GM21515 (cell line): Measurements from ENCODE around the gene ATP6V1F.
"Not testable (repeated sequence)": the region's sequence is repeated elsewhere in the genome, so short reads cannot be mapped to it uniquely, and the experiment has no call there.

Experiments used
- ATAC-seq: cut with Tn5 transposase; IDR thresholded peaks from one replicate; pipeline ENCODE4 v1.9.1; 2021; ENCODE audit not compliant: unreplicated experiment

Gene ATP6V1F

DNA sequence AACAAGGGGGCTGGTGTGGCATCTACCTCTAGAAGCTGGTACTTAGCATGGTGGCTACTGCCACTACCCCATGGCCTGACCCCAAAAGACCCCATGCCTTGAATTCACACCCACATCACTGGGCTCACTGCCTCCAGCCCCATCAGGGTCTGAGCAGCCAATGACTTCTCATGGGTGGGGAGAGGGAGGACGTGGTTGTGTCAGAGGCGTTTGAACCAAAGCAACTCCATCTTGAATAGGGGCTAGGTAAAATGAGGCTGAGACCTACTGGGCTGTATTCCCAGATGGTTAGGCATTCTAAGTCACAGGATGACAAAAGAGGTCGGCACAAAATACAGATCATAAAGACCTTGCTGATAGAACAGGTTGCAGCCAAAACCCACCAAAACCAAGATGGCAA is 32.7 kb downstream of the ATP6V1F start:
- ATAC-seq: no peak

DNA sequence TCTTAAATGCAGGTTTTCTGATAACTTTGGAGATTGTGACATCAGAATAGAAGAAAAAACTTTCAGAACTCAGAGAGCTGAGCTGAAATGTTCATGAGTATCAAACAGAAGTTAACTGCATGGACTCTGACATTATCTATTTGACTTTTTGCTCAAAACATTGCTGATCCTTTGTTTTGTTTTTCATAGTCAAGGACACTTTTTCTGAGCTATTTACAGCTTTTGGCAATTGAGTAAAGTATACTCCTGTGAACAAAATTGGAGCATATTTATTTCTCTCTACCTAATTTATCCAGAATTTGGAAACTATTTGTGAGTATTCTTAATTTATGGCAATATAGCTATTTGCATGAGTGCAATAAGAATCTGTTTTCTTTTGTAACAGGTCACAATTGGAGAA is 36.7 kb downstream of the ATP6V1F start:
- ATAC-seq: no peak

DNA sequence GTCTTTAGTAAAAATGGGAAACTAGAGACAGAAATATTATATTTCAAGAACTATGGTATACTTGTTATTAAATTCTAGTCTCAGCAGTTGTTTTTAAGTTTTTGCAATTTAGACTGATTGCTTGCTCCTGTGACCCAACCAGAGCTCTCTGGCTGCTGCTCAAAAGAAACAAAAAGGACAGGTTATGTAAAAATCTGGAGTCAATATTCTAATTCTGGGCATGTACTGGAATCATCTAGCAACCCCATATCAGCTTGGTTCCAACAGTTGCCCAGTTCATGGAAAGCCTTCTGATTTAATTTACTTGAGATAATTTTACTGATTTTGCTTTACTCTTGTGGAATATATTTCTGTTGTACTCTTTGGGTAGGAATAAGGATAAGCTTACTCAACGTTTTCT is 37.6 kb downstream of the ATP6V1F start:
- no peak for ATAC-seq

DNA sequence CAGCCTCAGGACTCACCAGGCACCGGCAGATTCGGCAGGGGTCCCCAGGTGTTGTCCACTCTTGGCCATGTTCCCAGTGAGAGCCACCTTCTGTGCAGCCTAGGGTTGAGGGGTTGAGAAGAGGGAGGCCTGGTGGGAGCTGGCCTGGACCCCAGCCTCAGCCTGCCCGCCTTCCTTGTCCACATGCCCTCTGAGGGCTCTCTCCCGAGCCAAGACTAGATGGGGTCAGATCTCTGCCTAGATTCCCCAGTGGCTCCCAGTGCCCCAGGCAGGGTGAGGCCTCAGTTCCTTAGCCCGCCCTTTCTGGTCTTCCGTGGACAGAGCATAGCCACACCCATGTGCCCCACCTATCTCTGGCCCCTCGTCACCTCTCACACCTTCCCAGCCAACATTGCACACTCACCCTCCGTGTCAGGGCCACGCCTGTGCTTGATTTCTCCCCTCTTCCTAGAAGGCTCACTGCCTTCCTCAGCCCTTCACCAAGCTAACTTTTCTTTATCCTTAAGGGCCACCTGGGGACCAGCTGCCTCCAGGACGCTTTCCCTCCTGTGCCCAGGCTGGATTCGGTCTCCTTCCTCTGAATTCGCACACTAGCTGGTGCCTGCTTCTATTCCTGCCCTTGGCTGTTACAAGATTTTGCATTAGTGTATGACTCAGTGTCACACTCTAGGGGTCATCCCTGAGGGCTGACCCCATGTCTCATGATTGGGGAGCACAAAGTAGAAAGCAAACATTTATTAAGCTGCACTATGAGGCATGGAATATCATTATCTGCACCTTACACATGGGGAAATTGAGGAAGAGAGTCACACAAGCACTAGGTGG is 40.3 kb downstream of the ATP6V1F start:
- no peak for ATAC-seq

DNA sequence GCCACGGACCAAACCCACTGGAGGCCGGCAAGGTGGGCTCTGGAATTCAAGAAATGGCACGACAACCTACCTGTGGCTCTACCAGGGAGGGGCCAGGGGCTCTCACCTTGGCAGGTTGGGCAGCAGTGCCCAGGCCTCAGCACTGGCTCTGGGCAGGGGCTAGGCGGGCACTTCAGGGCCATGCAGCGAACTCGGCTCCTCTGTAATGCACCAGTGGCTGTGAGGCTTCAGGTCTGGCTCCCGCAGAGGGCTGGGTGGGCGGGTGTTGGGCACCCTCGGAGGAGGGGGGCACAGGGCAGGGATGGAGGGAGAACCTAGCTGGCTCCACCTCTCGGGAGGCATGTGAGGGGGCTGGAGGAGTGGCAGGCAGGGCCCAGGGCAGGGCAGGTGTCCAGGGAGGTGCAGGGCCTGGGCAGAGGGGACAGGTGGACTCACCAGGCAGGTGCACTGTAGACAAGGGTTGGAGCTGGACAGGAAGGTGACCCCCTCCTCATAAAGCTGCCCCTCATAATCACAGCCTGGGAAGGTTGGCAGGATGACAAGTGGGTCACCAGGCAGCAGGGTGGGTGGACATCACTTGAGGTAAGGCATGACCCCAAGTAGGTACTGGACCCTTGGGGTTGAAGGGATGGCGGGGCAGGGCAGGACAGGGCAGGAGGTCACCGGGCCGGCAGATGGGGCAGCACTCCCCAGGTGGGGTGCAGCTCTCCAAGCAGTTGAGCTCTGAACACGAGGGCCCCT is 41.1 kb downstream of the ATP6V1F start:
- no peak for ATAC-seq

DNA sequence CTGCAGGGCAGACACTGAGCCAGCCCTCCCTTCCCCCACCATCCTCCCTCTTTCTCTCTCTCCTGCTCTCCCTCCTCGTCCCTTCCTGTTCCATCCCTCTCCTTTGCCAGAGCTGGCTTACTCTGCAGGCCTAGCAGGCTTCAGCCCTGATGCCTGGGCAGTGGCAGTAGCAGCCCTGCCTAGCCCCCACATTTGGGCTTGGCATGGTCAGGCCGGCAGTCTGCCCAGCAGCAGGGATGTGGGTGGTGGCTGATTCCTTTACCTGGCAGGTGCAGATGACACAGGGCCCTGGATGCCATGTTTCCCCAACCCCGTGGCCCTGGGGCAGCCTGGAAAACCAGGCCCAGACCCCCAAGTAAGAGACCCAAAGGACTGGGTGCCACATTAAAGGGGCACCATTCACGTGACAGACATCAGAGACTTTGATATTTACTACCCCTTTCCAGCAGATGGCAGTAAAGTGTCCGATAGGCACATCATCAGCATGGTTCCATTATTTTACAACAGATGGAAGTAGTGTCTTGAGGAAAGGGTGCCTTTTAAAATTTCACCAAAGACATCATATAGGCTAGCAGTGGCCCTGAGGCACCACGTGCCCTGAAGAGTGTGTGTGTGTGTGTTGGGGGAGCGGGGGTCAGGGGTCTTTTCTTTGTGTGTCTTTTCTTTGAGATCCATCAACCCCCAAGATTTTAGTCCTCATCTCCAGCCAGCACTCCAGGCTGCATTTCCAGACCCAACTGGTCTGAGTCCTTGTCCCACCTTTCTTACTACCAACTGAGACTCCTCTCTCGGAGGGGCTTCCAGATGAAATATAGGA is 41.9 kb downstream of the ATP6V1F start:
- no peak for ATAC-seq

DNA sequence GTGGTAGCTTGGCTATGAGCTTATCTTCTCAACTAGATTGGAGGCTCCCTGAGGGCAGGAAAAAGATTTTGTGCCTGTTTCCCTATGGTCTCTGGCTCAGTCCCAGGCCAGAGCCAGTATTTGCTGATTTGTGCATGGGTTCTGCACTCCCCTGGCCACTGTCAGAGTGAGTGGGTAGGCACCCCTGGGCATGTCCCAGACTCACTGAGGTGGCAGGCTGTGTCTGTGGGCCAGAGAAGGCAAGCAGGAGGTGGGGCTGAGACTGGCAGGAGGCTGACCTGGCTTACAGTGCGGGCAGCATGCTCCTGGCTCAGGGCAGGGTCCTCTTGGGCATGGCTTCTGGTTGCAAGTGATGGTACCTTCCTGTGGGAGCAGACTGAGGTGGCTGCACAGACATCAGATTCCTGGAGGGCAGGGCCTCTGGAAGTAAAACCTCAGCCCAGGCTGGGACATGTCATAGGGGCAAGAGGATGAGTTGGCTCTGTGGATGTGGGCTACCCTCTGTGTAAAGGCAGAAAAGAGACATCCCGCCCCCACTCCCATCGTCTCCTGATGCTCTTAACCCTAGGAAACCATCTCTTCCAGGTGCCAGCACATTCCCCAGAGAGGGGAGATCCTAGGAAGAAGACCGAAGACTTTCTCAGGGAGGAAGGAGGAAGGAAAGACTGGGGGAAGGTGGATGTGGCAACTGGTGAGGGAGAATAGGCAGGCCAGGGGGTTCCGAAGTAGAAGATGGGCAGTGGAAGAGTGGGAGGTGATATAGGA is 43.5 kb downstream of the ATP6V1F start:
- no peak for ATAC-seq

DNA sequence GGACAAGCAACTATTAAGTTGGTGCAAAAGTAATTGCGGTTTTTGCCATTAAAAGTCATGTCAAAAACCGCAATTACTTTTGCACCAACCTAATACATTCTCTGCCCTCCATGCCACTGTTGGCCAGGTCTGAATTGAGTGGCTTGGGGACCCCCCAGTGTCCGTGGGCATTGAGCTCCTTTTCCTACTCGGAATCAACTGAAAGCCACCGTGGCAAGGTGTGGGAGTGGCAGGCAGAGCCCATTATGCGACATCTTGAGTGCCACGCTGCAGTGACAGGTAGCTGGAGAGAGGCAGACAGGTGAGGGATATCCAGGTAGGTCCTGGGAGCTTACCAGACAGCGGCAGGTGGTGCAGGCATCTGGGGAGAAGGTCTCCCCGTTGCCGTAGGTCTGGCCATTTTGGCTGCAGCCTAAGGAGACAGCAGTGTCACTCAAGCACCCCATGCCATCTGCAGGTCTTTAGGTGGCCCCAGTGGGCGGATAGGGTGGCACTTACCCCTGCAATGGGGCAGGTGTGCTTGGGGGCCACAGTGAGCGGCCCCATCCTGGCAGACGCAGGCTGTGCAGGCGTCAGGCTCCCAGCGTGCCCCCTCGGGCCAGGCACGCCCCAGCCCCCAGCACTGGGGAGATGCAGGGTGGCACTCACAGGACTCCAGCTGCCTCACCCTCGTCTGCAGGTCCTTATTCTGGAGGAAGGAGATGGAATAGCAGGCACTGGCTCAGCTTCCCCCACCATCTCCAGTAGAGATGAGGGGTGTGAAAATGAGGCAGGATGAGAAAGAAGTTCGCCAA is 44.3 kb downstream of the ATP6V1F start:
- no peak for ATAC-seq

DNA sequence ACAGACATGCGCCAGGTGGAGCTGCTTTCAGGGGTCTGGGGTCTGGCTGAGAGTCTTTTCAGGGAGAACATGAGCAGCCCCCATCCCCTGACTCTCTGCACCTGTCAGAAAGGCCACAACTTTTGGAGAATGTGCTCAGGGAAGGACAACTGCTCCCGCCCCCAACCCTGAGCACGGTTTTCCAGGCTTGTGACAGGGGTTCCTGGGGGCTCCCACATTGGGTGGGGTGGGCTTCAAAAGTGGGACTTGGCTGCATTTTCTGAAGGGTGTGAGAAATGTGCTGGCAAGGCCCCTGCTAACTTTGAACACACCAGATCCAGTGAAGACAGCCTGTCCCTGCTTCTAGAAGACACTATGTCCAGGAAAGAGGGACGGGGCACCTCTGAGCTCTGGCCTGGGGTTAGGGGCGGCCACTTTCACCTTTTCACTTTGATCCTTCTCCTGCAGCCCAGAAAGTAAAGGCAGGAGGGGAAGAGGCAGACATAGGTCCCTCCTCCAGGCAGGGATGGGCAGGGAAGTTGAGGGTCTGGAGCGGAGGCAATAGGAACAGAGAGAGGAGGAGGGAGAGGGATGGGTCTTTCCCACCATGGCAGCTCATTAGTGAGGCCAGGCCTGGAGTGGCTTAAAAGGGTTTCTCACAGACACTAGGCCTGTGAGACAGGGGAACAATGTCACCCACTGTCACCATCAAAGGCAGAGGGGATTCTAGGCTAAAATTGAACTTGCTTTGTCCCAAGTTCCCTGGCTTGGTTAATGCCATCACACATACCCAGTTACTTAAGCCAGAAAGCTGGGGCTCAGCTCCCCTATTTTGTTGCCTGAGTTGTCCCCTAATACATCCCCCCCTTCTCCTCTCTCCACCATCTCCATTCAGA is 46.3 kb downstream of the ATP6V1F start:
- ATAC-seq: no peak

DNA sequence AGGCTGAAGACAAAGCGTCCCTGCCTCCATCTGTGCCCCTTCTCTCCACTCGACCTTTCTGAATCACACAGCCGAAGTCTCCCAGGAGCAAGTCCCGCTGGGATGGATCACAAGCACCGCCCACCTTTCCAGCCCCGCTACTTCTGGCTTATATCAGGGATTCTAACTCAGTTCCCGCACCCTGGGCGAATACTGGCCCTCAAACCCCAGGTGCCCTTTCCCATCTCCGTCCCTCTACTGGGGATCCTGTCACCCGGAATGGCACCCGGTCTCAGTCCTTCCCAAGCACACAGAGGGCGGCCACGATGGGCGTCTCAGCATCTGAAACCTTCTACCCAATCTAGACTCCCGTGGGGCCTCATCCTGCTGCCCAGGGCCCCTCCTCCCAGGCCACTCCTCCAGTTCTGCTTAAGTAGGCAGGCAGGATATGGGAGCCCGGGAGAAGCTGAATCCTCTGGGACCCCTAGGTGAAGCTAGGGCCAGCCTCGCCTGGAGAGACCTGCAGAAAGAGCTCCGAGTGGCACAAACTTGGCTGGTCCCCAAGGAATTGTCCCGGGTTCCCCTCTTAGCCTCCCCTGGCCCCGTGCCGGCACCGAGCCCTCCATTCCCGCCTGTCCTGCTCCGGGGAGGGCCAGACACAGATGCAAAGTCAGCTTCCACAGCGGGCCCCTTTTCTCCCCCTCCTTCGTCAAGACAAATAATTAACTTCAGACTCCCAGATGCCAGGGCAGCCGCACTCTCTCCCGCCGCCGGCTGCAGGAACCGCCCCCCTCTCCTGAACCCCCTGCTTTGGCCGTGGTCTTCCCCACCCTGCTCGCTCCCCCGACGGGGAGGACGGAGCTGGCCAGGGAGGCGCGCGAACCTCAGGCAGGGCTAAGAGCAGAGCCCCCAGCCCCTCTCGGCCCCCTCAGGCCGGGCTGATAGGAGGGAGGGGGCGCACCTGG is 47.2 kb downstream of the ATP6V1F start:
- no peak for ATAC-seq

DNA sequence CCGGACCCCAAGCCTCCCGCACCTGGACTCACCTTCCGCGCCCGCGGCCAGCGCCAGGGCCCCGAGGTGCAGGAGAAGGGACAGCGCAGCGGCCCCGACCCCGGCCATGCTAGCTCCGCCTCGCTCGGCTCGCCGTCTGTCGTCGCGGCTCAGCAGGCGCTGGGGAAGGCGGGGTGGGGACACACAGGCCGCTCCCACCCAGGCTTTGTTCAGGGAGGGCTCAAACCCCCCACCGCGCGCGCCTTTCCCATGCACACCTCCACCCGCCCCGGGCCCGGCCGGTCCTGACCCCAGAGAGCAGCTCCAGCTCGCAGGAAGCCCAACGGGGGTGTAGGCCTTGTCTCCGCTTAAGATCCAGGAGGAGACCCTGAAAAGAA is 47.9 kb downstream of the ATP6V1F start, which contains the start of gene KCP:
TSS of gene KCP (minus strand) at position 141 of the 377 bp plus-strand sequence. CDS start at position 108, 33 bp downstream.
- ATAC-seq: no peak

DNA sequence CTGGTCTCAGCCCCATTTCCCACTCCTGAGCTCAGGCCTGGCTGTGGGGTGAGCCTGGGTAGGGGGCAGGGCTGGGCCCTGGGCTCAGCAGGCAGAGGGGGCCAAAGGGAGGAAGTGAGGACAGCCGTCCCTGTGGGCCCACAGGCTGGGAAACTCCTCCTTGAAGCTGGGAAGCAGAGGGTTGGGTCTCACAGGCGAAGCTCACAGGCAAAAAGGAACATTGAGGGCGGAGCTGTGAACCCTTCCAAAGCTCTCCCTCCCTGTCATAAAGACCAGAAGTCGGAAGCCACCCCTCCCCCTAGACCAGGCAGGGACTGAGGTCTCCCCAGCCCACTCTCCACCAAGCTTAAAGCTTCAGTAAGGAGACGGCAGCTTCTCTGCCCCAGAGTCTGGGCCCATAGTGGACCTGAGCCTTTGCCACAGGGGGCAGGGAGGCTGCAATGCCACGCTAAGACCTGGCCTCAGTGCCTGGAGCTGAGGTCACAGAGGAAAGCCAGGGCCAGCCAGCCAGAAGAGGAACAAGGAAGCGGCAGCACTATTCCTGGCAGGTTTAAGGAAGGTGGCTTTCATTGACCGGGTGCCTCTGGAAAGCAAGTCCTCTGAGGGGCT is 48.9 kb downstream of the ATP6V1F start:
- ATAC-seq: no peak

DNA sequence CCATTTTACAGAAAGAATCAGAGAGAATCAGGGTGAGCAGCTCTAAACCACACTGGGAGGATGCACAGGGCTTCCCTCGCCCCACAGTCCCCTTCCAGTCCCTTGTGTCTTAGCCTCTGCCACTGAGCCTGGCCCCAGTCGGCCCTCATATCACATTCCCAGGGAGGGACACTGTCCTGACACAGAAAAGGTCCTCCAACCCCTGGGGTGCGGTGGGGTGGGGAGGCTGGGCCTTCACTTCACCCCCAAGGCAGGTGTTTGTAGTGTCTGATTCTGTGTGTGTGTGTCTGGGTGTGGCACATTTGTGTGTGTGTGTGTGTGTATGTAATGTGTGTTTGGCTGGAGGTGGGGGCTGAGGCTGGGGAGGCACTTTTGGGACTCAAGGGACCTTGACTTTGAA is 49.6 kb downstream of the ATP6V1F start:
- ATAC-seq: no peak

DNA sequence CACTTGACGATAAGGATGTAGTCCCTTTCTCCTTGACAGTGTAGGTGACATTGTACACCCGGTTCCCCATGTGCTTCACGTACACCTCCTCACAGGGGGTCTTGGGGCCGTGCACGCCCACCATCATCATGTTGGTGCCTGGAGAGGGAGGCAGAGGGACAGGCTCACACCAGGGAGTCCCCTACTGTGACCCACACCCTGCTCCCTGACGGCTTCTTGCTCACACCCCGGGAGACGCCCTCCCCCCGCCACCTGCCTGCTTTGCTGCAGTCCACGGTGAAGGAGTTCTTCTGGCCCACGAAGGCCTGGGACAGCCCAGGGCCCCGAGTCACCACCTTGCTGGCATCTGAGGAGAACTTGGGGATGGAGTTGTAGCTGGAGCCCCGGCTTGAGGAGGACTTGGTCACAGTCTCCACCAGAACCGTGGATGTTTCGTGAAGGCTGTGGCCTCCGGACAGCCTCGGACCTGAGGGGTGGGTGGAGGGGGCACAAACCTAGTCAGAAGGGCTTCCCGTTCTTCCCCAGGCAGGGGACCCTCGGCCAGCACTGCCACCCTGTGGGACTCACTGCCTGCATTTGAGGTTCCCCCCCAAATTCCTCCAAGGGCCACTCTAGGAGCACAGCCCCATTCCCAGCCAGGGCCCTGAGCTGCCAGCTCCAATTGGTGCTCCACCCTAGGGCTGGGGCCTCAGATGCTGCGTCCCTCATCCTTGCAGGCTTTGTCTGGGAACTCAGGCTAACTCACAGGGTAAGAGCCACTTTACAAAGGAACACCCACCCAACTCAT is 50.2 kb downstream of the ATP6V1F start:
- ATAC-seq: not testable (repeated sequence)

DNA sequence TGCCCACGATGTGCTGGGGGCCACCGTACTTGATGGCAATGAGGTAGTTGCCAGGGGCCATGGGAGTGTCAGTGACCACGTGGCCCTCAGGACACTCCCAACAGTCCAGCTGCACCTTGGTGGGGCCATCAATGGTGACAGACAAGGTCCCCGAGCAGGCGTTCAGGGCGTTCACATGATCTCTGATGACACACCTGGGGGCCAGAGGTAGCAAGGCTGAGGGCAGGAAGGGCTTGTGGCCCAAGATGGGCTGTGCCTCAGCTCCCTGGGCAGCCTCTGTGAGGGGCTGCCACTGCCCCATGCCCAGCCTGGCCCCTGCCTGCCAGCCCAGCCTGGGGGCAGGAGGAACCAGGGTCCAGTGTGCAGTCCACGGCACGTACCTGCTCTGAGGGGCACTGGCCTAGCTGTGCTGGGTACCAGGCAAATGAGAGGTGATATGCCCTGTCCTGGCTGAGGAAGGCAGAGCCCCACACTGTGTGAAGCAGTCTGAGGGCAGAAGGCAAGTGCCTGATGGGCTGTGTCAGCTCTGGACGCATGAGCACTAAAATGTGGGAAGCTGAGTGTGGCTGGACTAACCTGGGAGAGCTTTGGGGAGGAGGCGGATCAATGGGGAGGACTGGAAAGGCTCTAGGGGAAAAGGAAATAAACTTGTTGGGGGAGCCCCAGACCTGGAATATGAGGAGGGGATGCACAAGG is 51.4 kb downstream of the ATP6V1F start:
- no peak for ATAC-seq

DNA sequence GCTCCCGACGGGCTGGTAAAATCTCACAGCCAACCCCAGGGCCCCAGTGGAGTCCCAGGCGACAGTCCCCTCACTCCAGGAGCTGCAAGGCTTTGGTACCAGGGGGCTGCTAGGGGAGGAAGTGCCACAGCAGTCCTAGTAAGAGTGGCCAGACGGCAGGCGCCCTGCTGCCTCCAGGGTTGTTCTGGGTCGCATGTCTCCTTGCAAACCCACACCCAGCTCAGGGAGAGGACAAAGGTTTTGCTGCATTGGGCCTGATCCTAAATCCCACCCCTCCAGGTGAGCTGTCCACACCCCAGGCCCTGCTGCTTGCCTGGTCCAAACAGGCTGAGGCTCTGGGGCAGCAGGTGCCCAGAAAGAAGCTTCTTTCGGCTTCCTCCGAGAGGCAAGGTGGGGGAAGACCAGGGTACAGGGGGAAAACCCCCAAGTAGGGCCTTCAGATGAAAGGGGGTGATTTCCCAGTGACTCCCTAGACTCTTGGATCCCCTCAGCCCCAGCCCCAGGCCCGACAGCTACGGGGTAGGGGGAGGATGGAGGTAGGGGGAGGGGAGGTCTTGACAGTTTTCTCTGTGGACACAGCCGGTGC is 52.0 kb downstream of the ATP6V1F start:
- ATAC-seq: no peak
